DND-41 (cell line): ENCODE measurements around the gene PPM1N.

Experiments
- EZH2 ChIP-seq: IDR thresholded peaks from 3 replicates; pipeline ENCODE4 v1.6.1; 2012; ENCODE audit warnings: borderline replicate concordance, low read depth, mild to moderate bottlenecking, moderate library complexity, low read length, inconsistent platforms; ENCODE audit not compliant: severe bottlenecking
- TF ChIP-seq, protein P1 (sequence below): IDR thresholded peaks from 2 replicates; pipeline ENCODE4 v1.5.1; 2012; ENCODE audit warnings: borderline replicate concordance, low read length, moderate library complexity, mild to moderate bottlenecking; ENCODE audit not compliant: poor library complexity, severe bottlenecking; ENCODE audit errors: extremely low read depth

DNA sequence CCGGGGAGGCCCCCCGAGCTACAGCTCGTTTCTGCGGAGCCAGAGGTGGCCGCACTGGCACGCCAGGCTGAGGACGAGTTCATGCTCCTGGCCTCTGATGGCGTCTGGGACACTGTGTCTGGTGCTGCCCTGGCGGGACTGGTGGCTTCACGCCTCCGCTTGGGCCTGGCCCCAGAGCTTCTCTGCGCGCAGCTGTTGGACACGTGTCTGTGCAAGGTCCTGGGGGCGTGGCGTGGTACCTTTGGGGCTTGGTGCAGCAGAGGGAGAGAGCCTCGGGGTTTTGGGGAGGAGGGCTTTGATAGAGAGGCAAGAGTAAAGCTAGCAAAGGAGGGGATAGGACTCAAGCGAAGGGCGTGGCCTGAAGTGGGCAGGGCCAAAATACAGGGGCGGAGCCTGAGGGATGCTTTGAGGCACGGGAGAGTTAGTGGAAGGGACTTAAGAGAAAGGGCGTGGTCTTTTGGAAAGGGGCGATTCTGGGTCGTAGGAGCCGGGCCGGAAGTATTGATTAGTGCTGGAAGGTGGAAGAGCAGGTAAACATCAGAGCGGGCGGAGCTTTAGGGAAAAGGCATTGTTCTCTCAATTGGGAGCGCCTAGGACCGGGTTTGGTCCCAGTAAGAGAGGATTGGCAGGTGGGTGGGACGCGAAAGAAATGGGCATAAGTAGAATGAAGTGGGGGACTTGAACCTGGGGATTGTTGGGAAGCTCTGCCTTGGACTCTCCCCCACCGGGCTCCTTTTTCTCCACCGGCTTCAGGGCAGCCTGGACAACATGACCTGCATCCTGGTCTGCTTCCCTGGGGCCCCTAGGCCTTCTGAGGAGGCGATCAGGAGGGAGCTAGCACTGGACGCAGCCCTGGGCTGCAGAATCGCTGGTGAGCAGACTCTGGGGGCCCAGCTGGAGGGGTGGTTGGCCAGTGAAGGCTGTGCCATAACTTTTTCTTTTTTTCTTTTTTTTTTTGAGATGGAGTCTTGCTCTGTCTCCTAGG is 1.2 kb downstream of the PPM1N start:
- TF ChIP-seq, protein P1, sequence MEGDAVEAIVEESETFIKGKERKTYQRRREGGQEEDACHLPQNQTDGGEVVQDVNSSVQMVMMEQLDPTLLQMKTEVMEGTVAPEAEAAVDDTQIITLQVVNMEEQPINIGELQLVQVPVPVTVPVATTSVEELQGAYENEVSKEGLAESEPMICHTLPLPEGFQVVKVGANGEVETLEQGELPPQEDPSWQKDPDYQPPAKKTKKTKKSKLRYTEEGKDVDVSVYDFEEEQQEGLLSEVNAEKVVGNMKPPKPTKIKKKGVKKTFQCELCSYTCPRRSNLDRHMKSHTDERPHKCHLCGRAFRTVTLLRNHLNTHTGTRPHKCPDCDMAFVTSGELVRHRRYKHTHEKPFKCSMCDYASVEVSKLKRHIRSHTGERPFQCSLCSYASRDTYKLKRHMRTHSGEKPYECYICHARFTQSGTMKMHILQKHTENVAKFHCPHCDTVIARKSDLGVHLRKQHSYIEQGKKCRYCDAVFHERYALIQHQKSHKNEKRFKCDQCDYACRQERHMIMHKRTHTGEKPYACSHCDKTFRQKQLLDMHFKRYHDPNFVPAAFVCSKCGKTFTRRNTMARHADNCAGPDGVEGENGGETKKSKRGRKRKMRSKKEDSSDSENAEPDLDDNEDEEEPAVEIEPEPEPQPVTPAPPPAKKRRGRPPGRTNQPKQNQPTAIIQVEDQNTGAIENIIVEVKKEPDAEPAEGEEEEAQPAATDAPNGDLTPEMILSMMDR, result no peak
- no peak for TF ChIP-seq EZH2
